MCF 10A (cell line): ENCODE measurements around the gene PGBD5. TPM values are rescaled to one million over a fixed set of nuclear protein-coding genes. Genes with fewer than 3 reads are reported as not detected.

ENCODE experiments used
- BruUV-seq: library from RNA; stranded (reverse); fragments of 400-500 nt; replicated peaks from 2 replicates; lab custom pipeline; 2021; lab: Mats Ljungman, UMichigan
- CTCF ChIA-PET: fragments of 300-600 bp; sonication (Branson Sonifier 250); formaldehyde crosslinking; extraction: SDS; loops from one replicate; lab custom pipeline; 2021; ENCODE audit warnings: antibody characterized with exemption, inconsistent platforms; lab: Yijun Ruan, JAX
- POLR2A ChIA-PET: fragments of 300-600, 350-650 bp; sonication (Branson Sonifier 250); formaldehyde crosslinking; extraction: SDS; loops from one replicate; lab custom pipeline; 2020; ENCODE audit warnings: antibody characterized with exemption, inconsistent platforms; lab: Yijun Ruan, JAX
- DNase-seq: peaks from one replicate; pipeline ENCODE4 v3.0.0-alpha.2; 2018; ENCODE audit not compliant: unreplicated experiment
- H3K27ac Mint-ChIP-seq: one replicate; pipeline ENCODE4 v1.8.0; 2022; ENCODE audit warnings: mild to moderate bottlenecking, low read depth, mixed read lengths; ENCODE audit not compliant: unreplicated experiment
- H3K27me3 Mint-ChIP-seq: one replicate; pipeline ENCODE4 v1.8.0; 2022; ENCODE audit warnings: mixed read lengths; ENCODE audit not compliant: insufficient read depth, unreplicated experiment
- H3K36me3 Mint-ChIP-seq: one replicate; pipeline ENCODE4 v1.8.0; 2022; ENCODE audit warnings: mild to moderate bottlenecking, moderate library complexity, mixed read lengths; ENCODE audit not compliant: insufficient read depth, unreplicated experiment
- H3K4me1 Mint-ChIP-seq: one replicate; pipeline ENCODE4 v1.8.0; 2022; ENCODE audit warnings: mixed read lengths; ENCODE audit not compliant: insufficient read depth, unreplicated experiment
- H3K4me3 Mint-ChIP-seq: one replicate; pipeline ENCODE4 v1.8.0; 2022; ENCODE audit warnings: mild to moderate bottlenecking, moderate library complexity, mixed read lengths; ENCODE audit not compliant: unreplicated experiment
- H3K9me3 Mint-ChIP-seq: one replicate; pipeline ENCODE4 v1.8.0; 2022; ENCODE audit warnings: mixed read lengths; ENCODE audit not compliant: unreplicated experiment
- CTCF ChIP-seq: fragments of 200-600 bp; IDR thresholded peaks from one replicate; pipeline ENCODE4 v1.8.0; 2022; ENCODE audit warnings: antibody characterized with exemption, mild to moderate bottlenecking; ENCODE audit not compliant: unreplicated experiment
- intact Hi-C: fragments of 100-400 bp; cut with micrococcal nuclease; formaldehyde crosslinking; loops from 2 replicates; pipeline ENCODE4 v1.14.1; 2022
- total RNA-seq: library from RNA; stranded (reverse); gene quantifications from 2 replicates; pipeline ENCODE4 v1.2.3, GENCODE V29; 2022

PGBD5 gene
- total RNA-seq, 1 experiment from 2014 or later, result 1.2 TPM

GRCh38 chr1:230392920-230393521 lies 33.1 kb downstream of the PGBD5 start:
- Mint-ChIP-seq H3K36me3 (no peaks in the 10 kb centered on the region), H3K27me3 (peaks cover 11% of the 10 kb centered on the region), H3K4me1 (no peaks in the 10 kb centered on the region), H3K9me3 (no peaks in the 10 kb centered on the region), H3K4me3 (no peak overlapping the region), H3K27ac (no peak overlapping the region)
- POLR2A ChIA-PET, result interaction anchor here (1.7 kb wide), 1 partner anchor 9 kb away, joined by 3 read pairs; no protein-coding TSS in a partner anchor
- no peak for DNase-seq
- TF ChIP-seq CTCF, result no peak
- intact Hi-C loops, result no loop called here
- CTCF ChIA-PET, result interaction anchor here (0.6 to 1.8 kb wide), 2 partner anchors 10 to 821 kb away, joined by 3 to 5 read pairs; no protein-coding TSS in a partner anchor
- no TSS peak for BruUV-seq

GRCh38 chr1:230392536-230392909 lies 33.6 kb downstream of the PGBD5 start:
- no peaks in the 10 kb centered on the region for H3K9me3 Mint-ChIP-seq
- H3K36me3 Mint-ChIP-seq, result no peaks in the 10 kb centered on the region
- BruUV-seq, result no TSS peak
- ChIA-PET POLR2A (interaction anchor here (1.7 kb wide), 1 partner anchor 10 kb away, joined by 3 read pairs; no protein-coding TSS in a partner anchor), CTCF (interaction anchor here (0.6 kb wide), 1 partner anchor 822 kb away, joined by 3 read pairs; no protein-coding TSS in a partner anchor)
- H3K27me3 Mint-ChIP-seq, result peaks cover 11% of the 10 kb centered on the region
- H3K4me1 Mint-ChIP-seq, result no peaks in the 10 kb centered on the region
- no peak for DNase-seq
- H3K4me3 Mint-ChIP-seq, result no peak overlapping the region
- intact Hi-C loops, result no loop called here
- TF ChIP-seq CTCF, result no peak
- no peak overlapping the region for H3K27ac Mint-ChIP-seq

- no peaks in the 10 kb centered on the region for H3K4me1 Mint-ChIP-seq
- intact Hi-C loops, result no loop called here
- no peak overlapping the region for H3K4me3 Mint-ChIP-seq
- no peak overlapping the region for H3K27ac Mint-ChIP-seq
- no peak for TF ChIP-seq CTCF
- DNase-seq, result no peak
- H3K9me3 Mint-ChIP-seq, result no peaks in the 10 kb centered on the region
- CTCF ChIA-PET, result interaction anchor here (0.5 to 0.6 kb wide), 2 partner anchors 18 to 55 kb away, joined by 3 to 4 read pairs; no protein-coding TSS in a partner anchor
- no TSS peak for BruUV-seq
- peaks cover 11% of the 10 kb centered on the region for H3K27me3 Mint-ChIP-seq
- POLR2A ChIA-PET, result interaction anchor here (1.7 kb wide), 1 partner anchor 10 kb away, joined by 3 read pairs; no protein-coding TSS in a partner anchor
- H3K36me3 Mint-ChIP-seq, result no peaks in the 10 kb centered on the region
Measured at GRCh38 chr1:230391776-230392535, 34.2 kb downstream of the PGBD5 start.

- Mint-ChIP-seq H3K4me3 (no peak overlapping the region), H3K9me3 (no peaks in the 10 kb centered on the region), H3K36me3 (no peaks in the 10 kb centered on the region), H3K27ac (no peak overlapping the region), H3K27me3 (peaks cover under 1% of the 10 kb centered on the region), H3K4me1 (no peaks in the 10 kb centered on the region)
- ChIA-PET POLR2A (interaction anchor here (0.6 to 0.7 kb wide), 2 partner anchors 24 to 491 kb away, joined by 3 to 4 read pairs; no protein-coding TSS in a partner anchor), CTCF (interaction anchor here (0.7 to 1.1 kb wide), 3 partner anchors 9 to 37 kb away, joined by 3 to 4 read pairs (median 3); no protein-coding TSS in a partner anchor)
- TF ChIP-seq CTCF, result no peak
- intact Hi-C loops, result no loop called here
- DNase-seq, result no peak
- no TSS peak for BruUV-seq
Measured at GRCh38 chr1:230390371-230390770, 35.8 kb downstream of the PGBD5 start.
